Measurements from ENCODE around the gene KCTD20.

- TF ChIP-seq, protein P1, sequence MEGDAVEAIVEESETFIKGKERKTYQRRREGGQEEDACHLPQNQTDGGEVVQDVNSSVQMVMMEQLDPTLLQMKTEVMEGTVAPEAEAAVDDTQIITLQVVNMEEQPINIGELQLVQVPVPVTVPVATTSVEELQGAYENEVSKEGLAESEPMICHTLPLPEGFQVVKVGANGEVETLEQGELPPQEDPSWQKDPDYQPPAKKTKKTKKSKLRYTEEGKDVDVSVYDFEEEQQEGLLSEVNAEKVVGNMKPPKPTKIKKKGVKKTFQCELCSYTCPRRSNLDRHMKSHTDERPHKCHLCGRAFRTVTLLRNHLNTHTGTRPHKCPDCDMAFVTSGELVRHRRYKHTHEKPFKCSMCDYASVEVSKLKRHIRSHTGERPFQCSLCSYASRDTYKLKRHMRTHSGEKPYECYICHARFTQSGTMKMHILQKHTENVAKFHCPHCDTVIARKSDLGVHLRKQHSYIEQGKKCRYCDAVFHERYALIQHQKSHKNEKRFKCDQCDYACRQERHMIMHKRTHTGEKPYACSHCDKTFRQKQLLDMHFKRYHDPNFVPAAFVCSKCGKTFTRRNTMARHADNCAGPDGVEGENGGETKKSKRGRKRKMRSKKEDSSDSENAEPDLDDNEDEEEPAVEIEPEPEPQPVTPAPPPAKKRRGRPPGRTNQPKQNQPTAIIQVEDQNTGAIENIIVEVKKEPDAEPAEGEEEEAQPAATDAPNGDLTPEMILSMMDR (IDR thresholded peaks at IDR 0.05; ENCODE audit: insufficient read depth, low read length, poor library complexity, severe bottlenecking): no peak
- no peak for TF ChIP-seq EZH2phosphoT487 (conservative IDR thresholded peaks at IDR 0.05; ENCODE audit: low read length)
These were observed 97.2 kb downstream of the KCTD20 start for GRCh38 chr6:36539814-36540568.

All from SU-DHL-6 (cell line).